Embryonic facial prominence (tissue), 1 donor: ENCODE results near the gene CAMTA1.

Experiments used
- DNase-seq: peaks from one replicate; pipeline ENCODE4 v3.0.0-alpha.2; 2016; ENCODE audit errors: extremely low spot score

CAMTA1 gene

DNA sequence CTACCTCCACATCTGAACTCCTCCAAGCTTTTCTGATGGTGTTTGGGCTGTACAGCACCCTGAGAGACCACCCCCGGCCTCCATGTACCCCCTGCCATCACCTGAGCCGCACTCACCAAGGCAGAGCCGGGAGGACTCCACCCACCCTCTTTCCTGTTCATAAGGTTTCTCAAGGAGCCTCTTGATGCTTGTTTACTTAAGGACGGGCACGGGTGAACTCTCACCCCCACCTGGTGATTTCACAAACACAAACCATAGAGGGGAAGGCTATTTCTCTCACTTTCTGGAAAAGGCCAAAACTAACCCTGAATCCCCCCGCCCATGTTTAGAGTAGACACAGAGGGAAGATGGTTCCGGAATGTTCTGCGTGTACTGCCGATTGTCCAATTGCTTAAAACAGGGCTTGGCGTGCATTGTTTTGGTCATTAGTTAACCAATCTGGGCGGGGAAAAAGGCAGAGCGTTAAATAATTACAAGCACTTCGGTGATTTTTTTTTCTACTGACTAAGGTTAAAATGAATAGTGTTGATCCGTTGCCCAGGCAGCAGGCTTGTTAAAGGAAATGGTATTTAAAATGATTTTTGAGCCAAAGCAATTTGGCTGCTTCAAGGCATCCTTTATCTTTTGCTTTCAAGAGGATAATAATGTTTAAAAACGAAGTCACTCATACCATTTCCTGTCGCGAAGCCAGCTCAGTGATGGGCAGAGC lies 706.0 kb downstream of the CAMTA1 start:
- peak; percentile 25 for DNase-seq

DNA sequence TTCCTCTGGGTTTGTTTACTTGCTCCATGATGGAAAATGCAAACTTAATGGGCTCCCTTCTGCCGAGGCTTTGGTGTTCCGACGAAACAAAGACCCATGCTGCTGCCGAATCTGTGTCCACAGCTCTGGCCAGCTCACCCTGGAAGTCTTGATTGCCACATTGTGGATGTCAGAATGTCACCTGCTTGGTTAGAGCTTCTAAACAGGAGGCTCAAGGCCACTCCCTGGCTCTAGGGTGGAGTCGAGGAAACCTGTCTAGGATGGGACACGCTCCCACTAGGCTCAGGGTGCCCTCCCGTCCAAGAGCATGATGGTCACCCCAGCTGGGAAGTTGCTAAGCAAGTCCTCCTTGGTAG lies 706.5 kb downstream of the CAMTA1 start:
- no peak for DNase-seq

DNA sequence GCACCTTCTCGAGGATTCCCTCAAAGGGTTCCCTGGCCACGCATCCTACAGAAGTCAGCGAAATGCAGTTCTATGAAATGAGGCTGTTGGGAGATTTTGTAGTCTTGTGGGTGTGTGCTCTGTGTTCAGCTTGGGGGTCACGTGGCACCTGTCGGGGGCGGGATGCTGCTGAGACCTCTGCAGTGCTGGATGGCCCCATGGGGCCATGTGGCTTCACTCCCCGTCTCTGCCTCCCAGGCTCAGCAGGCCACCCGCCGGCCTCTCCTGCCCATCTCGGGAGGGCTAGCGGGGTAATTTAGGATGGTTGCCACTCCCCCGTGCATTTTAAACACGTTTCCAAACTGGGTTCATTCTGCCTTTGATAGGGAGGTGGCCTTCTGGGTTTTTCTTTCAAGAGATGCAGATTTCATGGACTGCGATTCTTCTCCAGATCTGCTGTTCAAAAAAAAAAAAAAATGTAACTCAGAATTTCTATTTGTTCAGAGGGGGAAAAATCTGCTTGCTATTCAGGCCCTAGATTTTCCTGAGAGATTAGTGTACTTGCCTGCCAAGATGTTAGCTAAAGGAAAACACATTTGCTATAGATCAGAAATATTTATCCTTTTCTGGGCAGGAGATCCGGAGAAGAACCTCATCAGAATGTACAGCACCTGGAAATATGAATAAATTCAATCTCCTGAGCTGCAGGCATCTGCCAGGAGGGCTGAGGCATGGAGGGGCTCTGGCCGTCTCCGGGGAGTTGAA lies 708.6 kb downstream of the CAMTA1 start:
- DNase-seq, result peak; percentile 27

- DNase-seq, result no peak
Observed at GRCh38 chr1:7495962-7496361, 710.7 kb downstream of the CAMTA1 start.

DNA sequence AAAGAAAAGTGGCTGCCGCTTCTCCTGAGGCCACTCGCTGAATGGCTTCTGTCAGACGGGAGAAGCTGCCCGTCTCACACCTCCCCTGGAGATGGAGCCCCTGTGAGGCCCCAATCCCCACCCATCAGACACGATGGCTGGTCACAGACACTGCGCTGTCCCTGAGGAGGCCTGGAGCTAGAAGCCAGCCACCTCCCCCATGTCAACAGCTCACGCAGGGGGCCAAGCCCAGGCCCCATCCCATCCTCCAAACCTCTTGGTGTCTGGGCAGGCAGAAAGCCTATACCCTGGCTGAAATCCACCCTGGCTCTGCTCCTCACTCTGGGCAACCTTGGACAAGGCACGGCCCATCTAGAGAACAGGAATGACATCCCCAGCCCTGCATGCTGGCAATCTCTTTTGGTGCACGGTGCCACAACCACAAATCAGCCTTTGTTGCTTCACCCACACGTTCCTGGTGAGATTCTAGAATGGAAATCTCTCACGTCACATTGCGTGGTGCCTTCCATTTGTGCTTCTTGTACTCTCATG lies 711.9 kb downstream of the CAMTA1 start:
- no peak for DNase-seq

DNA sequence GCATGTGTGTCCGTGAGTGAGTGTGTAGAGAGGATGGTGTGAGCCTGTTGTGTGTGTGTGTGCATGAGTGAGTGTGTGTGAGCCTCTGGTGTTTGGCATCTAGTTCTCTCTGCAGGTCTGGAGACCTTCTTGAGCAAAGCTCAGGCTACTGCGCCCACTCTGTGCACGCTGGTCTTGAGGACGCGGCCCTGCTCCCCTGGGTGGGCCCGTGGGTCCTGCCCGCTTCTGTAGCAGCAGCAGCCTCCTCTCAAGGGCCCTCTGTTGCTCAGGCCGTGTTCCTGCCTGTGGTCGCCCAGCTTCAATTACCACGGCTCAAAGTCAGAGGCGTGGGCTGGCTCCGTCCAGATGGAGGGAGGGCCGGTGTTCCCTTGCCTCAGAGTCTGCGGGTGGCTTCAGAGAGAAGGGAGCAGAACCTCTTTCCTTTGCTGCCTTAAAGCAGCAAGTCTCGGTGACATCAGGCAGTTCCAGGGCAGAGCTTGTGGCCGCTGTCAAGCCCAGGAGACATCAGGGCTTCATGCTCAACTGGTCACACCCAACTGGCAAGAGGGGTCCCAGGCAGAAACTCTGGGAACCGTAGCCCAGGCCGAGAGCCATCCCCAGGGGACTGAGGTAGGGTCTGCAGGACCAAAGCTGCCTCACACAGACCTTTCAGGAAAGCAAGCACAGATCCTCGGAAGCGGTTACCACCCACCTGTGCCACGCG lies 715.3 kb downstream of the CAMTA1 start:
- no peak for DNase-seq

- no peak for DNase-seq
Observed at GRCh38 chr1:7501084-7501491, 715.8 kb downstream of the CAMTA1 start.

- no peak for DNase-seq
Observed at GRCh38 chr1:7501723-7502603, 716.7 kb downstream of the CAMTA1 start.

GRCh38 chr1:7503691-7504437 lies 718.6 kb downstream of the CAMTA1 start:
- DNase-seq, result no peak

DNA sequence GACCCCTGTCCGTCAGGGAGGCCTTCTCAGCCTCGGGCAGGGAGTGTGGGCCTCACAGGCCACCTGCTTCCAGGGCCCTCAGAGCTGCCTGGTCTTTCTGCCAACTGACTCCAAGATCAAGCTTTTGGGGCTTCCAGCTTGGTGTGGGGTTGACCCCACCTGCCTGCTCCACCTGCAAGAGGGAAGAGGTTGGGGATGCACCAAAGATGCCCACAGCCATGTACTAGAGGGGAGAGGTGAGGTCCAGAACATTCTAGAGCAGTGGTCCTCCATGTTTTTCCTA lies 719.1 kb downstream of the CAMTA1 start:
- no peak for DNase-seq

DNA sequence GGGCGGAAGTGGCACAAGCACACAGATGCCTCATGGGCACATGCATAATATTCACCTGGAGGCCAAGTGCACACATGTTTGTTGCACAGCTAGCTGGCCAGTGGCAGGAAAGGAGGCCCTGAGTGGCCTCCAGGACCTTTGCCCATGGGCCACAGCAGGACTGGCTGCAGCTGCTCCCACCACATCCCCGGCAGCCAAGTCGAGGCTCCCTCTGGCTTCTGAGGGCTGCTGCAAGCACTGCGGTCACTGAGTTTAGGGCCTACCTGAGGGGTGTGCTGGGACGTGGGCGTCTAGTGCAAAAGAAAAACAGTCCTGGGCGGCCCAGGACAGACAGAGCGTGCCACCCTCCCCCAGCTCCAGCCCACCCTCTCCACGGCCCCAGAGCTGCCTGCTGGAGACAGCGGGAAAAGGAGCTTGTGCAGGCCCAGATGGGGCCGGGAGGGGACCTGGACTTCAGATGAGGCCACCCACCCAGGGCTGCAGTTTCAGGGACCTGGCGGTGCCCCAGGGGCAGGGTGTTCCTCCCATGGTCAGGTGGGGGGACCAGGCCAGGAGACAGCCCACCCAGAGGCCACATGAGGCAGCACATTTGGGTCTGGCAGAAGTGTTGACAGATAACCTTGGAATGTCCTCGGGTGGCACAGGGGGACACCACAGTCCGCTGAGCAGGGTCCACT lies 720.0 kb downstream of the CAMTA1 start:
- no peak for DNase-seq

GRCh38 chr1:7505771-7506453 lies 720.7 kb downstream of the CAMTA1 start:
- no peak for DNase-seq

DNA sequence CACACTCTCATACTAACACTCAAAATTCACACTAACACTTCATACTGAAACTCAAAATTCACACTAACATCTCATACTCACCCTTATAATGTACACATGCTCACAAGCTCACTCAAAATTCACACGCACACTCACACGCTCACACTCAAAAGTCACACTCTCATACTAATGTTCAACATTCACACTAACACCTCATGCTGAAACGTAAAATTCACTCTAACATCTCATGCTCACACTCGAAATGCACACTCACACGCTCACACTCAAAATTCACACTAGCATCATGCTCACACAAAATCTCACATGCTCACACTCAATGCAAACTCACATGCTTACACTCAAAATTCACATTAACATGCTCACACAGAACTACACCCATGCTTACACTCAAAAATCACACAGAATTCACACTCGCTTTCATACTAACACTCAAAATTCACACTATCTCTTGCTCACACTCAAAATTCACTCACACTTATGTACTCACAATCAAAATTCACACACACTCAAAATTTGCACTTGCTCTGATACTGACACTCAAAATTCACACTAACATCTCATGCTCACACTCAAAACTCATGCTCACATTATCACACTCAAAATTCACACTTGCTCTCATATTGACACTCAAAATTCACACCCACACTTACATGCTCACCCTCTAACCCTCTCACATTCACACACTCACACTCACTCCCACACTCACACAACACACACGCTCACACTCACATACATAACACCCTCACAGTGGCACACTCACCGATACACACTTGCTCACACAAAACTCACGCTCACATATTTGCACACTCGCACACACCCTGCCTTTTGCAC lies 721.4 kb downstream of the CAMTA1 start:
- DNase-seq, result no peak

DNA sequence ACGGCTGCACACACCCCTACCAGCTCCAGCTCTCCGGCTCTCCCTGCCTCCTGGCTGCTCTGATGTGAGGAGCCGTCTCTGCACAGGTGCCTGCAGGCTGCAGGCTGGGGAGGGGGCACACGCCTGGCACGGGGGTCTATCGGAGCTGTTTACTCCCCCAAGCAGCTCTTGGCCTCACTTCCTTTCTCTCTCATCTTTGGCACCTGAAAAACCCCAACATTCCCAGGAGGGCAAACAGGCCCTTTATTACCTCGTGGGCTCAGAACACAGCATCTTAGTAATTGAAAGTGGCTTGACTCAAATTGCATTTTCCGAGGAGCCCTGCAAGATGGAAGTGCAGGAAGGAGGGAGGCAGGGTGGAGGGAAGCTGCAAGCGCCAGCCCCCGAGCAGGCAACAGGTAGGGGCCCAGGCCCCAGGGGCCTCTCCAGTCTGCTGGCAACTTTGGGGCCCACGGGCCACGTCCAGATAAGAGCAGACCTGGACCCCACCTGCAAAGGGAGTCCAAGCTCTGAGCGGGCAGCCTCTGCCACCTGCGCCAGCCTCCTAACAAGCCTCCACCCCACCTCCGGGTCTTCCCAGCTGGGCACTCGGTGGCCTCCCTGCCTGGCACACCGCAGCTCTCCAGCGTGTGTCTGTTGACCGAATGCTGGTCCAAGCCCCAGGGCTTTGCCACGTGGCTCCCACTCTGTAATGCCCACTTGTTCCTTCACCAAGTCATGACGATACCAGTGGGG lies 722.2 kb downstream of the CAMTA1 start:
- DNase-seq, result no peak

- no peak for DNase-seq
Observed at GRCh38 chr1:7508052-7508933, 723.0 kb downstream of the CAMTA1 start.

- DNase-seq, result no peak
Observed at GRCh38 chr1:7508934-7509519, 723.8 kb downstream of the CAMTA1 start.

GRCh38 chr1:7509598-7509997 lies 724.3 kb downstream of the CAMTA1 start:
- no peak for DNase-seq
